Measurements from ENCODE around the gene CX3CR1. TPM values are rescaled to one million over a fixed set of nuclear protein-coding genes. Genes with fewer than 3 reads are reported as not detected.

The CX3CR1 gene
- total and polyA plus RNA-seq, 2 donors (not counting 1 experiment from before 2014, with no cell fraction given), result 0.16 to 0.27 TPM

DNA sequence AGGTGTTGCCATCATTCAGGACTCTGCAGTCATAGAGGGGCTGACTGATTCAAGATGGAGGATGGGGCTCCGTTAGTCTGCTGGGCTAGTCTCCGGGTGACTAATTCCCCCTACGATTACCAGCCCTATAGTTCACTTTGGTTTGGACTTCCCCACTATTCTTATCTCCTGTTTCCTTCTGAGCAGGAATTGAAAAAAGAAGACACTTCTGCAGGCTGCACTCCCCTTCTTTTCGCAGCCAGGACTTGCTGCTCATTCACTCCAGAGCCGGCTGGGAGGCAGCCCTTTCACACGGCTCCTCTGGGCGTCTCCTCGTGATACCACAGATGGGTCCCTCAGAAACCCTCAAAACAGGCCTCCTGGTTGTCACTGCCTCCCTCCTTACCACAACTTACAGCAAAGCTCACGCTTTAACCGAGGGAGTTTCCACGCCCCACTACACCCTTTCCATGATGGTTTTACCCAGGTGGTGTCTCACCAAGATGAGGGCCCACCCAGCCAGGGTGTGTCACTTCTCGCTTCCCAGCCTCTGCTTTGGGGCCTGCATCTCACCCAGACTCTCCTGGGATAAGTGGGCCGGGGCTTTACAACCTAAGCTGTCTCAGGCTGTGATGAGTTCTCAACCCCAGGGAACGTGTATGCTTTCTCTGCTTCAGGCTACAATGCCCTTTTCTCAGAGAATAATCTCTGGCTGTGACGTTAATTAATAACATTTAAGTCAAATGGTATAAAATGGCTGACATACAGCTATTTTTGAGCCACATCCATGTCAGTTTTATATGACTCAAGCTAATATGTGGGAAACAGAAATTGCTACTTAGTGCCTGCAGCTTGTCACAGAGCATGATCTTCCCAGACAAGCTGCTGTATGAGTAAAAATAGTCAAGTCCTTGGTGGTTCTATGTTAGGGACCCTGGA is 11.9 kb downstream of the CX3CR1 start:
- Histone ChIP-seq H3K9ac (ENCODE audit: low read length) (no peak overlapping the region), H3K27ac (ENCODE audit: low read length in 2 of 2) (no peak overlapping the region), H3K4me1 (ENCODE audit: control insufficient read depth in 2 of 2, insufficient read depth in 2 of 2, low read length in 2 of 2) (peaks cover 28% of the 10 kb centered on the region in 2 donors), H2AFZ (ENCODE audit: insufficient read depth, low read depth, low read length, poor library complexity, severe bottlenecking) (no peak overlapping the region), H3K79me2 (ENCODE audit: control insufficient read depth, insufficient read depth, low read length) (no peaks in the 10 kb centered on the region), H3K27me3 (replicated peaks in 1 of 4; ENCODE audit: control extremely low read depth in 1 of 4, control insufficient read depth in 3 of 4, insufficient read depth in 4 of 4, low read length in 3 of 4) (no peaks in the 10 kb centered on the region), H3K4me3 (ENCODE audit: control extremely low read depth in 1 of 5, extremely low read depth in 1 of 5, insufficient read depth in 1 of 5, low read depth in 2 of 5, low read length in 4 of 5) (no peak overlapping the region), H4K20me1 (ENCODE audit: control insufficient read depth, insufficient read depth, low read length, poor library complexity, severe bottlenecking) (no peaks in the 10 kb centered on the region), H3K4me2 (replicated peaks; ENCODE audit: low read depth, low read length, poor library complexity, severe bottlenecking) (no peak overlapping the region), H3K9me3 (ENCODE audit: control extremely low read depth in 1 of 3, control insufficient read depth in 2 of 3, insufficient read depth in 1 of 3, low read length in 2 of 3) (no peaks in the 10 kb centered on the region), H3K36me3 (replicated peaks in 1 of 2; ENCODE audit: control extremely low read depth in 1 of 2, control insufficient read depth in 1 of 2, extremely low read depth in 1 of 2, insufficient read depth in 2 of 2, low read length in 1 of 2) (no peaks in the 10 kb centered on the region)
- 61% methylated on average over 11 of the region's 15 CpGs for WGBS (ENCODE audit: insufficient coverage)
- POLR2A ChIA-PET, result no interaction called here
- CTCF ChIA-PET, result interaction anchor here (0.8 to 31.5 kb wide), 5 partner anchors 14 to 66 kb away, joined by 3 to 1573 read pairs (median 12); partner anchors contain the start of gene XIRP1
- no peak overlapping the region for H3K27ac Mint-ChIP-seq
- no peak overlapping the region for H3K4me3 Mint-ChIP-seq
- no peaks in the 10 kb centered on the region for H3K27me3 Mint-ChIP-seq
- ATAC-seq (ENCODE audit: low read depth), result no peak
- intact Hi-C loops (cut with micrococcal nuclease), result no loop called here
- peaks cover 35% of the 10 kb centered on the region for H3K4me1 Mint-ChIP-seq
- TF ChIP-seq CTCF (IDR thresholded peaks at IDR 0.05) (no peak), EZH2 (IDR thresholded peaks at IDR 0.05; ENCODE audit: borderline replicate concordance, insufficient read depth, low read depth, low read length, poor library complexity, severe bottlenecking) (no peak)
- H3K9me3 Mint-ChIP-seq (ENCODE audit: insufficient read depth), result no peaks in the 10 kb centered on the region
- DNase-seq, result no peak

GRCh38 chr3:39264053-39264452 is 15.8 kb downstream of the CX3CR1 start:
- Histone ChIP-seq H3K9ac (ENCODE audit: low read length) (no peak overlapping the region), H3K9me3 (ENCODE audit: control extremely low read depth in 1 of 3, control insufficient read depth in 2 of 3, insufficient read depth in 1 of 3, low read length in 2 of 3) (no peaks in the 10 kb centered on the region), H3K4me3 (ENCODE audit: control extremely low read depth in 1 of 5, extremely low read depth in 1 of 5, insufficient read depth in 1 of 5, low read depth in 2 of 5, low read length in 4 of 5) (no peak overlapping the region), H3K36me3 (replicated peaks in 1 of 2; ENCODE audit: control extremely low read depth in 1 of 2, control insufficient read depth in 1 of 2, extremely low read depth in 1 of 2, insufficient read depth in 2 of 2, low read length in 1 of 2) (no peaks in the 10 kb centered on the region), H3K27me3 (replicated peaks in 1 of 4; ENCODE audit: control extremely low read depth in 1 of 4, control insufficient read depth in 3 of 4, insufficient read depth in 4 of 4, low read length in 3 of 4) (peaks cover 0 to 3% (median 0%) of the 10 kb centered on the region in 4 experiments), H3K79me2 (ENCODE audit: control insufficient read depth, insufficient read depth, low read length) (no peaks in the 10 kb centered on the region), H4K20me1 (ENCODE audit: control insufficient read depth, insufficient read depth, low read length, poor library complexity, severe bottlenecking) (no peaks in the 10 kb centered on the region), H3K4me2 (replicated peaks; ENCODE audit: low read depth, low read length, poor library complexity, severe bottlenecking) (no peak overlapping the region), H3K4me1 (ENCODE audit: control insufficient read depth in 2 of 2, insufficient read depth in 2 of 2, low read length in 2 of 2) (peaks cover 32 to 36% of the 10 kb centered on the region in 2 donors), H3K27ac (ENCODE audit: low read length in 2 of 2) (no peak overlapping the region), H2AFZ (ENCODE audit: insufficient read depth, low read depth, low read length, poor library complexity, severe bottlenecking) (no peak overlapping the region)
- H3K4me1 Mint-ChIP-seq, result peaks cover 40% of the 10 kb centered on the region
- ChIA-PET CTCF (interaction anchor here (0.9 to 3.7 kb wide), 8 partner anchors 8 to 74 kb away, joined by 3 to 28 read pairs (median 7); no protein-coding TSS in a partner anchor), POLR2A (no interaction called here)
- intact Hi-C loops (cut with micrococcal nuclease), result no loop called here
- H3K9me3 Mint-ChIP-seq (ENCODE audit: insufficient read depth), result no peaks in the 10 kb centered on the region
- peak; percentile 77 for ATAC-seq (ENCODE audit: low read depth)
- peaks cover 4% of the 10 kb centered on the region for H3K27me3 Mint-ChIP-seq
- H3K27ac Mint-ChIP-seq, result no peak overlapping the region
- TF ChIP-seq EZH2 (IDR thresholded peaks at IDR 0.05; ENCODE audit: borderline replicate concordance, insufficient read depth, low read depth, low read length, poor library complexity, severe bottlenecking) (no peak), CTCF (IDR thresholded peaks at IDR 0.05) (no peak)
- DNase-seq, result peak; percentile 68
- WGBS (ENCODE audit: insufficient coverage), result 30% methylated on average over 3 of the region's 3 CpGs
- no peak overlapping the region for H3K4me3 Mint-ChIP-seq

Data from B cell (primary cell).